Placental pericyte (primary cell): Measurements from ENCODE around the gene SAFB. TPM values are rescaled to one million over a fixed set of nuclear protein-coding genes. Genes with fewer than 3 reads are reported as not detected.

Experiments
- small RNA-seq: library from RNA; depleted of rRNA; stranded (forward); fragments of <200 nt; gene quantifications from one replicate; pipeline ENCODE3, GENCODE V24; 2012; ENCODE audit warnings: low replicate concordance
- total RNA-seq: library from RNA; depleted of rRNA; stranded (reverse); fragments of >200 nt; gene quantifications from 2 replicates; pipeline ENCODE4 v1.2.3, GENCODE V29; 2012

SAFB gene
- 41.8 and 60.4 TPM in 2 replicates for total RNA-seq

DNA sequence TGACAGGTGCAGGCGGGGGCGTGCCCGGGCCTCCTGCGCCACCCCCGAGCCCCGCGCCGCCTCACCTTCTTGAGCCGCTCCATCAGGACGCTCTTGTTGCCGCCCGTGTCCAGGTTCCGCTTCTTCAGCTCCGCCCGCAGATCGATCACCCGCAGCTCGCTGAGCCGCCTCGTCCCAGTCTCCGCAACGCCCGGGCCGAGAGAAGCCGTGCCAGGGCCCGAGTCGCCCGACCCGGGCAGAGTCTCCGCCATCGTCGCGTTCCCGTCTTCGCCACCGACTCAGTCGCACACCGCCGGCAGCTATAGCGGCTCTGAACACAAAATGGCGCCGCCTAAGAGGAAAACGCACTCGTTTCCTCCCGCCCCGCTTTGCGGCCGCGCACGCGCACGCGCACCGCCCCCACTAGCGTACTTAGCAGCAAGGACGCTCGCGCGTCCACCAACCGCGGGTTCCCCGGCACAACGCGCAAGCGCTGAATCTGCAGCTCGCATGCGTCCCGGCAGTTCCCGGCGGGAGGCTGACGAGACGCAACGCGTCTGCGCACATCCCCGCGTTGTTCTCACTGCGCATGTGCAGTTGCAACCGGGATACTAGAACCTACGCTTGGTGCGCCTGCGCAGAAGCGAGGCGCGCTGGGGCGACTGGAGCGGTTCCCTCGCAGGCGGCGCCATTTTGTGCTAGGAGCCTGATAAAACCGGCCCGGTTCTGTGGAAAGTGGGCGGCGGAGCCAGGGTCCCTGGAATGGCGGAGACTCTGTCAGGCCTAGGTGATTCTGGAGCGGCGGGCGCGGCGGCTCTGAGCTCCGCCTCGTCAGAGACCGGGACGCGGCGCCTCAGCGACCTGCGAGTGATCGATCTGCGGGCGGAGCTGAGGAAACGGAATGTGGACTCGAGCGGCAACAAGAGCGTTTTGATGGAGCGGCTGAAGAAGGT, at the start of gene SAFB, which contains the start of gene SAFB2:
SAFB (plus strand) TSS at position 619 of the 932 bp plus-strand sequence; CDS start at position 742, 123 bp downstream.
SAFB2 (minus strand) TSS at position 312 of the 932 bp plus-strand sequence; CDS start at position 251, 61 bp downstream.

DNA sequence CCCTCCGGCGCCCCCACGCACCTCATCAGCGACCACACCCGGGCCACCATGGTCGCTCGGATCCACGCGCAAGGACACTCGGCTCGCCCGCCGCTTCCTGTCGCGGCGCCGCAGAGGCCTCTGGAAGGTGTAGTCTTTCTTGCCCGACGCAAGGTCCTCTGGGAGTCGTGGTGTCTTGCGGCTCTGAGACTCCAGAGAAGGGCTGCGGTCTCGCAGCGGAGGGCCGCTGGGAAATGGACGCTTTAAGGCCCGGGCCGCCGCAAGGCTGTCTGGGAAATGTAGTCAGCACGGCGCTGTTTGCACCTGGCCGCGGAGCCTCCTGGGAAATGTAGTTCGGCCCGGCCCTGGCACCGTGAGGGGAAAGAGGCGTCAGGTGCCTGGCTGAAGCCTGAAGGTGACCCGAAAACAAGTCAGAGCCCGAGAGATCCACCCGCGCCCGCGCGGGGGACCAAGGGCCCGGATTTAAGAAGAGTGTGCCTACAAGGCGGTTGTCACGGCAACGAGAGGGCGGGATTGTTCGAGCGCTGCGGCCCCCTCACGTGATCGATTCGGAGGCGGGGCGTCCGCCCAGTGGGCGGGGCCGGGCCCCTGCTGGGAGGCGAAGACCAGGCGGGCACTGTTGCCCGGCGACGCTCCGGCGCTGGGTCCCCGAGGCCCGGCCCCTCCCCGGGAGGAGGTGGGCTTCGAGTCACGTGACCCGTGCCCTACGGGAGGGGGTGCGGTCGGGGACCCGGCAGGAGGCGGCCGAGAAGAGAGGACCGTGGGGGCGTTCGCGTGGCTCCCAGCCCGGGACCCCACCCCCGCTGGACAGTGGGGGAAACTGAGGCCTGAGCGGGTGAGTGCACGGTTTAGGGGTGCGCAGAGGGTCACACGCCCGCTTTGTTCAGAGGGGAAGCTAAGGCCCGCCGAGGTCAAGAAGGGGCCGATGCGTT, 57.8 kb downstream of the SAFB start, which contains the start of the genes HSD11B1L and MICOS13:
HSD11B1L (plus strand) TSS at position 591 of the 932 bp plus-strand sequence. CDS start 3,806 bp downstream, outside the sequence.
MICOS13 (minus strand) TSS at position 80 of the 932 bp plus-strand sequence; CDS start at position 50, 30 bp downstream.

DNA sequence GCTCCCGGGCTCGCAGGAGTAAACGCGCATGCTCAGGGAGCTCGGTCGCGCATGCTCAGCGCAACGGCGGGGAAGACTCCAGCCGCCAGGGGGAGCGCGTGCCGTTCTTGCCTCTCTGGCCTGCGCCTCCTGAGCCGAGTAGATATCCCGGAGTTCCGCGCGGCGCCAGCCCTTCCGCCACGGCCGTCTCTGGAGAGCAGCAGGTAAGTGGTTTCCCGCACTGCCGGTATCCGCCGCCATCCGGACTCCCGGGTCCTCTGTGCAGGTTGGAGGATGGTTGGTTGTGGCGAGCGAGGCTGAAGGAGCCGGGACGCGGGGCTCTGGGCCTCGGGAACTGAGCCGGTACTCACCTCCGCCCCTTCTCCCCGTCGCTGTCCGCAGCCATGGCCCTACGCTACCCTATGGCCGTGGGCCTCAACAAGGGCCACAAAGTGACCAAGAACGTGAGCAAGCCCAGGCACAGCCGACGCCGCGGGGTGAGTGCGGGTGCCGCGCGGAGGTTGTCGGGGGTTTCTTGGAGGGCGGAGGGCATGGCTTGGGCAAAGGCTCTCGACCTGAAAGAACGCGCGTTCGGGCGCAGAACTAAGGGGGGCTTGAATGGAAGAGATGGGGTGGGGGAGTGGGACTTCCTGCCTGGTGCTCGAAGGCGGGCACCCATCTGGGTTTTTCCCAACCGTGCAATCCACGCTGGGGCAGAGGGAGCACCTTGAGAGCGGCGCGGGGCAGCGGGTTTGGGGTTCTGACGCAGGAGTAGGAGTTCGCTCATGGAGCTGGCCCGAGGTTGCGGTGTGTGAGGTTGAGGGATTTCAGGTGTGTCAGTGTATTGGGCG, 67.5 kb downstream of the SAFB start, which contains the start of gene RPL36:
RPL36 (plus strand) TSS at position 171 of the 830 bp plus-strand sequence; CDS start at position 384, 213 bp downstream.

Small RNA genes within 50 kb of the gene (small RNA-seq; reads per million reads assigned to genes)
- gene SNRPEP4, result 0.65 reads per million, percentile 28 among the genes with 10 or more reads in this experiment

Other genes with a start within 250 kb of the SAFB start
- gene ZNRF4, start 167.7 kb upstream of the SAFB start, total RNA-seq, result not detected in 2 replicates
- gene TINCR, start 55.1 kb upstream of the SAFB start, total RNA-seq, result 0.22 and 0.57 TPM in 2 replicates
- gene SAFB2, start 307 bp upstream of the SAFB start, total RNA-seq, result 34.8 and 38.8 TPM in 2 replicates
- gene MICOS13, start 57.4 kb downstream of the SAFB start, total RNA-seq, result 23.6 and 25.3 TPM in 2 replicates
- 9.2 TPM in 2 replicates for gene HSD11B1L, start 57.9 kb downstream of the SAFB start, total RNA-seq
- gene RPL36, start 67.2 kb downstream of the SAFB start, total RNA-seq, result 150 and 194 TPM in 2 replicates
- gene LONP1, start 97.1 kb downstream of the SAFB start, total RNA-seq, result 107 and 358 TPM in 2 replicates
- gene CATSPERD, start 97.6 kb downstream of the SAFB start, total RNA-seq, result not detected in 2 replicates
- gene PRR22, start 161.7 kb downstream of the SAFB start, total RNA-seq, result 0.66 and 0.86 TPM in 2 replicates
- gene DUS3L, start 168.1 kb downstream of the SAFB start, total RNA-seq, result 39.6 and 51.0 TPM in 2 replicates
- gene NRTN, start 182.0 kb downstream of the SAFB start, total RNA-seq, result 0.22 TPM in 1 of 2 replicates, not detected in the other
- not detected in 2 replicates for gene FUT6, start 216.6 kb downstream of the SAFB start, total RNA-seq
- not detected in 2 replicates for gene FUT3, start 228.4 kb downstream of the SAFB start, total RNA-seq
- gene FUT5, start 247.5 kb downstream of the SAFB start, total RNA-seq, result not detected in 2 replicates